HepG2 (cell line): ENCODE results near the gene HSF4. TPM values are rescaled to one million over a fixed set of nuclear protein-coding genes. Genes with fewer than 3 reads are reported as not detected.

Experiments
- AKAP8 ChIP-seq: sonication (generic); formaldehyde crosslinking; IDR thresholded peaks from 2 replicates; pipeline ENCODE4 v1.5.1; 2020; ENCODE audit warnings: mild to moderate bottlenecking, missing genetic modification reagents
- MEIS1 ChIP-seq: sonication (generic); formaldehyde crosslinking; IDR thresholded peaks from 2 replicates; pipeline ENCODE4 v1.9.0; 2021; ENCODE audit warnings: mild to moderate bottlenecking, missing genetic modification reagents, moderate library complexity, borderline replicate concordance
- ZBTB42 ChIP-seq: sonication (generic); formaldehyde crosslinking; IDR thresholded peaks from 2 replicates; pipeline ENCODE4 v1.5.0; 2020; ENCODE audit warnings: mild to moderate bottlenecking, missing genetic modification reagents
- polyA plus RNA-seq, 8 experiments: library from polyadenylated mRNA; depleted of rRNA in 3 of 8; stranded (reverse) in 7 of 8; unstranded in 1 of 8; fragments of >200 nt; fragmentation: Illumina TruSeq in 4 of 8; extraction: Trizol in 4 of 8; gene quantifications; 2 replicates each; pipeline versions ENCODE4 v1.2.1 to v1.2.3, GENCODE V29; 2011 to 2016; ENCODE audit warnings: low read depth in 4 of 8, missing spikeins in 1 of 8, mixed read lengths in 1 of 8; ENCODE audit not compliant: insufficient read depth in 1 of 8
- total RNA-seq, 5 experiments: library from RNA; depleted of rRNA; stranded (reverse); fragments of >200 nt; fragmentation: Illumina TruSeq; extraction: Trizol; gene quantifications; 2 replicates each; pipeline ENCODE4 v1.2.3, GENCODE V29; 2016; ENCODE audit warnings: low read depth in 1 of 5
- TF ChIP-seq, protein P1 (sequence below): sonication (generic); formaldehyde crosslinking; IDR thresholded peaks from 2 replicates; pipeline ENCODE4 v1.8.0; 2023; ENCODE audit warnings: mild to moderate bottlenecking, missing genetic modification reagents
- TF ChIP-seq, protein P2 (sequence below), 2 experiments: sonication (generic) in 1 of 2; formaldehyde crosslinking in 1 of 2; IDR thresholded peaks; 2 replicates each; pipeline versions ENCODE4 v1.4.0 to v1.6.1; 2018 to 2020; ENCODE audit warnings: missing genetic modification reagents in 2 of 2, borderline replicate concordance in 1 of 2, low read depth in 1 of 2, mild to moderate bottlenecking in 1 of 2, missing biosample characterization in 1 of 2
- TF ChIP-seq, protein P3 (sequence below): sonication (generic); formaldehyde crosslinking; IDR thresholded peaks from 2 replicates; pipeline ENCODE4 v1.5.0; 2020; ENCODE audit warnings: mild to moderate bottlenecking, missing genetic modification reagents

The HSF4 gene
- total and polyA plus RNA-seq, 2 of the 13 experiments (the other 11 are each of a cell fraction or from before 2014, with no cell fraction given) = 3.5 to 16.9 TPM

DNA sequence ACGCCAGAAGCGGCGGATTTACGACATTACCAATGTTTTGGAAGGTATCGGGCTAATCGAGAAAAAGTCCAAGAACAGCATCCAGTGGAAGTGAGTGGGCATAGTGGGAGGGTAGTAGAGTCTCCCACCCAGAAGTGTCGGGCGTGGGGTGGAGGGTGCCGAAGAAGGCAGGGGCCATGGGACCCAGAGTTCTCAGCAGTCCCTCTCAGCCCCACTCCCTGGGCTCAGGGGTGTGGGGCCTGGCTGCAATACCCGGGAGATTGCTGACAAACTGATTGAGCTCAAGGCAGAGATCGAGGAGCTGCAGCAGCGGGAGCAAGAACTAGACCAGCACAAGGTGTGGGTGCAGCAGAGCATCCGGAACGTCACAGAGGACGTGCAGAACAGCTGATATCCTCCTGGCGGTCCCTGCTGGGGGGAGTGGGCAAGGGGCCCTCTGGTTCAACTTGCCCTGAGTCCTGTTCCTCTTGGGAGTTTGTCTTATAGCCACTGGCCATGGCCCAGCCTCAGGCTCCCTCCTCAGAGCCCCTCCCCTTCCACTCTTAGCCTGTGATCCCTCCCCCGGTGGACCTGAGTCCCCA is 28.3 kb downstream of the HSF4 start (continued):
- TF ChIP-seq, protein P1, sequence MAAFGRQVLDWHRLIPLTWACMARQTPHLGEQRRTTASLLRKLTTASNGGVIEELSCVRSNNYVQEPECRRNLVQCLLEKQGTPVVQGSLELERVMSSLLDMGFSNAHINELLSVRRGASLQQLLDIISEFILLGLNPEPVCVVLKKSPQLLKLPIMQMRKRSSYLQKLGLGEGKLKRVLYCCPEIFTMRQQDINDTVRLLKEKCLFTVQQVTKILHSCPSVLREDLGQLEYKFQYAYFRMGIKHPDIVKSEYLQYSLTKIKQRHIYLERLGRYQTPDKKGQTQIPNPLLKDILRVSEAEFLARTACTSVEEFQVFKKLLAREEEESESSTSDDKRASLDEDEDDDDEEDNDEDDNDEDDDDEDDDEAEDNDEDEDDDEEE = no peak
- TF ChIP-seq, protein P2, sequence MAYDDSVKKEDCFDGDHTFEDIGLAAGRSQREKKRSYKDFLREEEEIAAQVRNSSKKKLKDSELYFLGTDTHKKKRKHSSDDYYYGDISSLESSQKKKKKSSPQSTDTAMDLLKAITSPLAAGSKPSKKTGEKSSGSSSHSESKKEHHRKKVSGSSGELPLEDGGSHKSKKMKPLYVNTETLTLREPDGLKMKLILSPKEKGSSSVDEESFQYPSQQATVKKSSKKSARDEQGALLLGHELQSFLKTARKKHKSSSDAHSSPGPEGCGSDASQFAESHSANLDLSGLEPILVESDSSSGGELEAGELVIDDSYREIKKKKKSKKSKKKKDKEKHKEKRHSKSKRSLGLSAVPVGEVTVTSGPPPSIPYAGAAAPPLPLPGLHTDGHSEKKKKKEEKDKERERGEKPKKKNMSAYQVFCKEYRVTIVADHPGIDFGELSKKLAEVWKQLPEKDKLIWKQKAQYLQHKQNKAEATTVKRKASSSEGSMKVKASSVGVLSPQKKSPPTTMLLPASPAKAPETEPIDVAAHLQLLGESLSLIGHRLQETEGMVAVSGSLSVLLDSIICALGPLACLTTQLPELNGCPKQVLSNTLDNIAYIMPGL (CRISPR knock-in tag; IDR thresholded peaks at IDR 0.05; ENCODE audit: borderline replicate concordance in 1 of 2, low read depth in 1 of 2) = no peak; a peak in 1 of 4 replicates
- TF ChIP-seq AKAP8 (CRISPR knock-in tag) (no peak), MEIS1 (CRISPR knock-in tag) (0 out of 2 replicates have a peak, but pooled peaks have one; percentile 53), ZBTB42 (no peak)
- TF ChIP-seq, protein P3, sequence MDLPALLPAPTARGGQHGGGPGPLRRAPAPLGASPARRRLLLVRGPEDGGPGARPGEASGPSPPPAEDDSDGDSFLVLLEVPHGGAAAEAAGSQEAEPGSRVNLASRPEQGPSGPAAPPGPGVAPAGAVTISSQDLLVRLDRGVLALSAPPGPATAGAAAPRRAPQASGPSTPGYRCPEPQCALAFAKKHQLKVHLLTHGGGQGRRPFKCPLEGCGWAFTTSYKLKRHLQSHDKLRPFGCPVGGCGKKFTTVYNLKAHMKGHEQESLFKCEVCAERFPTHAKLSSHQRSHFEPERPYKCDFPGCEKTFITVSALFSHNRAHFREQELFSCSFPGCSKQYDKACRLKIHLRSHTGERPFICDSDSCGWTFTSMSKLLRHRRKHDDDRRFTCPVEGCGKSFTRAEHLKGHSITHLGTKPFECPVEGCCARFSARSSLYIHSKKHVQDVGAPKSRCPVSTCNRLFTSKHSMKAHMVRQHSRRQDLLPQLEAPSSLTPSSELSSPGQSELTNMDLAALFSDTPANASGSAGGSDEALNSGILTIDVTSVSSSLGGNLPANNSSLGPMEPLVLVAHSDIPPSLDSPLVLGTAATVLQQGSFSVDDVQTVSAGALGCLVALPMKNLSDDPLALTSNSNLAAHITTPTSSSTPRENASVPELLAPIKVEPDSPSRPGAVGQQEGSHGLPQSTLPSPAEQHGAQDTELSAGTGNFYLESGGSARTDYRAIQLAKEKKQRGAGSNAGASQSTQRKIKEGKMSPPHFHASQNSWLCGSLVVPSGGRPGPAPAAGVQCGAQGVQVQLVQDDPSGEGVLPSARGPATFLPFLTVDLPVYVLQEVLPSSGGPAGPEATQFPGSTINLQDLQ = no peak
